Neuronal stem cell (in vitro differentiated cells): ENCODE results near the gene ABCC5.

Experiments used
- DNase-seq: peaks from one replicate; pipeline ENCODE4 v3.0.0-alpha.2; 2013; ENCODE audit warnings: low spot score
- H2AFZ ChIP-seq: one replicate; pipeline ENCODE4 v1.6.1; 2013; ENCODE audit warnings: mild to moderate bottlenecking, low read length, inconsistent platforms
- H2AK5ac ChIP-seq: 2 replicates; pipeline ENCODE4 v1.6.1; 2013; ENCODE audit warnings: low read depth, mild to moderate bottlenecking, inconsistent platforms, low read length, moderate library complexity, mixed read lengths
- H2BK120ac ChIP-seq: 2 replicates; pipeline ENCODE4 v1.6.1; 2013; ENCODE audit warnings: low read depth, mild to moderate bottlenecking, inconsistent platforms, low read length, moderate library complexity, mixed read lengths
- H2BK12ac ChIP-seq: one replicate; pipeline ENCODE4 v1.6.1; 2013; ENCODE audit warnings: low read length, inconsistent platforms
- H2BK15ac ChIP-seq: 2 replicates; pipeline ENCODE4 v1.6.1; 2013; ENCODE audit warnings: mild to moderate bottlenecking, low read length, inconsistent platforms, mixed read lengths
- H2BK5ac ChIP-seq: one replicate; pipeline ENCODE4 v1.6.1; 2013; ENCODE audit warnings: inconsistent platforms, mild to moderate bottlenecking, low read length, moderate library complexity
- H3K14ac ChIP-seq: one replicate; pipeline ENCODE4 v1.6.1; 2013; ENCODE audit warnings: low read length, inconsistent platforms
- H3K18ac ChIP-seq: 2 replicates; pipeline ENCODE4 v1.6.1; 2013; ENCODE audit warnings: low read length, inconsistent platforms
- H3K23ac ChIP-seq: 2 replicates; pipeline ENCODE4 v1.6.1; 2013; ENCODE audit warnings: low read depth, mild to moderate bottlenecking, mixed read lengths, low read length, inconsistent platforms; ENCODE audit not compliant: poor library complexity
- H3K27ac ChIP-seq: replicated peaks from 3 replicates; pipeline ENCODE4 v1.5.1; 2013; ENCODE audit warnings: low read length, inconsistent platforms
- H3K27me3 ChIP-seq, 3 experiments: 2 replicates each; pipeline ENCODE4 v1.6.1; 2013; ENCODE audit warnings: low read length in 3 of 3, mild to moderate bottlenecking in 2 of 3, inconsistent platforms in 1 of 3, low read depth in 1 of 3, mixed read lengths in 1 of 3, moderate library complexity in 1 of 3; ENCODE audit not compliant: control insufficient read depth in 3 of 3, insufficient read depth in 3 of 3
- H3K36me3 ChIP-seq, 2 donors: replicated peaks in 1 of 2; 2 replicates each; pipeline ENCODE4 v1.6.1; 2013; ENCODE audit warnings: low read length in 2 of 2; ENCODE audit not compliant: control insufficient read depth in 2 of 2, insufficient read depth in 2 of 2
- H3K4ac ChIP-seq: 2 replicates; pipeline ENCODE4 v1.6.1; 2013; ENCODE audit warnings: inconsistent platforms, mild to moderate bottlenecking, low read length, moderate library complexity
- H3K4me1 ChIP-seq, 2 donors: 1 replicate in 1 of 2; 2 replicates in 1 of 2; pipeline ENCODE4 v1.6.1; 2013; ENCODE audit warnings: low read length in 2 of 2, low read depth in 1 of 2; ENCODE audit not compliant: control insufficient read depth in 2 of 2, insufficient read depth in 1 of 2
- H3K4me2 ChIP-seq: one replicate; pipeline ENCODE4 v1.6.1; 2013; ENCODE audit warnings: mild to moderate bottlenecking, low read length, inconsistent platforms; ENCODE audit not compliant: insufficient read depth, poor library complexity, severe bottlenecking
- H3K4me3 ChIP-seq, 2 donors: 2 replicates each; pipeline ENCODE4 v1.5.1; 2013; ENCODE audit warnings: low read length in 2 of 2, mild to moderate bottlenecking in 2 of 2, inconsistent platforms in 1 of 2, moderate library complexity in 1 of 2
- H3K79me1 ChIP-seq: one replicate; pipeline ENCODE4 v1.6.1; 2013; ENCODE audit warnings: low read depth, mild to moderate bottlenecking, inconsistent platforms, low read length, moderate library complexity
- H3K9ac ChIP-seq: one replicate; pipeline ENCODE4 v1.6.1; 2013; ENCODE audit warnings: mild to moderate bottlenecking, low read depth, low read length, inconsistent platforms; ENCODE audit not compliant: poor library complexity
- H3K9me3 ChIP-seq, 2 donors: replicated peaks in 1 of 2; 2 replicates each; pipeline versions ENCODE3 to v1.6.1; 2013; ENCODE audit warnings: low read length in 2 of 2, mild to moderate bottlenecking in 2 of 2, inconsistent platforms in 1 of 2, low read depth in 1 of 2, mixed read lengths in 1 of 2, moderate library complexity in 1 of 2; ENCODE audit not compliant: control insufficient read depth in 2 of 2, insufficient read depth in 1 of 2
- H4K8ac ChIP-seq: one replicate; pipeline ENCODE4 v1.6.1; 2013; ENCODE audit warnings: low read depth, mild to moderate bottlenecking, inconsistent platforms, low read length, moderate library complexity
- H4K91ac ChIP-seq: one replicate; pipeline ENCODE4 v1.6.1; 2013; ENCODE audit warnings: low read length, low read depth, mild to moderate bottlenecking, inconsistent platforms; ENCODE audit not compliant: poor library complexity
- WGBS, 2 donors: extraction: QIAGEN DNeasy Blood & Tissue Kit; methylation state at CpG; one replicate each; pipeline ENCODE4 v1.1.7; 2013; ENCODE audit warnings: missing lambda C conversion rate in 2 of 2, mixed read lengths in 1 of 2; ENCODE audit not compliant: insufficient read length in 2 of 2, insufficient replicate concordance in 1 of 2; ENCODE audit errors: extremely low coverage in 2 of 2; 5-methylcytosine and 5-hydroxymethylcytosine counted together

The ABCC5 gene

GRCh38 chr3:183946037-183946436, 71.6 kb downstream of the ABCC5 start:
- Histone ChIP-seq H3K18ac (no peak overlapping the region), H3K23ac (no peak overlapping the region), H3K4me2 (no peak overlapping the region), H4K91ac (no peak overlapping the region), H3K79me1 (no peaks in the 10 kb centered on the region), H3K27me3 (no peaks in the 10 kb centered on the region), H3K4me3 (no peak overlapping the region), H2BK12ac (no peak overlapping the region), H3K9ac (no peak overlapping the region), H3K4me1 (no peaks in the 10 kb centered on the region), H2AFZ (no peak overlapping the region), H3K9me3 (peaks cover 0 to 2% of the 10 kb centered on the region in 2 donors), H2BK15ac (no peak overlapping the region), H2BK120ac (no peak overlapping the region), H3K36me3 (peaks cover 28 to 82% of the 10 kb centered on the region in 2 donors), H2AK5ac (no peak overlapping the region), H3K27ac (no peak overlapping the region), H3K4ac (no peak overlapping the region), H3K14ac (no peak overlapping the region), H4K8ac (no peak overlapping the region), H2BK5ac (no peak overlapping the region)
- no peak for DNase-seq
- no CpG with 5 or more reads among the region's 2 CpGs for WGBS, 2 donors

GRCh38 chr3:183944775-183945174, 72.9 kb downstream of the ABCC5 start:
- H4K91ac ChIP-seq = no peak overlapping the region
- no peaks in the 10 kb centered on the region for H3K27me3 ChIP-seq
- H2BK120ac ChIP-seq = no peak overlapping the region
- no peak overlapping the region for H2BK12ac ChIP-seq
- no peak overlapping the region for H2BK5ac ChIP-seq
- no peak overlapping the region for H3K18ac ChIP-seq
- H2AK5ac ChIP-seq = no peak overlapping the region
- no peaks in the 10 kb centered on the region for H3K4me1 ChIP-seq
- no peak overlapping the region for H3K4me2 ChIP-seq
- no peak overlapping the region for H4K8ac ChIP-seq
- no peak overlapping the region for H2BK15ac ChIP-seq
- no peak overlapping the region for H2AFZ ChIP-seq
- H3K9ac ChIP-seq = no peak overlapping the region
- no peaks in the 10 kb centered on the region for H3K79me1 ChIP-seq
- WGBS, 2 donors = no CpG with 5 or more reads among the region's 5 CpGs
- H3K14ac ChIP-seq = no peak overlapping the region
- peaks cover 0 to 2% of the 10 kb centered on the region in 2 donors for H3K9me3 ChIP-seq
- no peak overlapping the region for H3K23ac ChIP-seq
- peaks cover 27 to 85% of the 10 kb centered on the region in 2 donors for H3K36me3 ChIP-seq
- H3K27ac ChIP-seq = no peak overlapping the region
- DNase-seq = no peak
- H3K4ac ChIP-seq = no peak overlapping the region
- no peak overlapping the region for H3K4me3 ChIP-seq

- H3K9ac ChIP-seq = no peak overlapping the region
- peaks cover 0 to 2% of the 10 kb centered on the region in 2 donors for H3K9me3 ChIP-seq
- H3K4me2 ChIP-seq = no peak overlapping the region
- H2BK5ac ChIP-seq = no peak overlapping the region
- no peak overlapping the region for H2AFZ ChIP-seq
- no peak overlapping the region for H4K91ac ChIP-seq
- no CpG with 5 or more reads among the region's 6 CpGs for whole genome bisulfite sequencing, 2 donors
- no peak overlapping the region for H3K18ac ChIP-seq
- no peak for DNase-seq
- no peak overlapping the region for H3K23ac ChIP-seq
- no peak overlapping the region for H3K4me3 ChIP-seq
- H3K4me1 ChIP-seq = no peaks in the 10 kb centered on the region
- no peaks in the 10 kb centered on the region for H3K27me3 ChIP-seq
- H3K27ac ChIP-seq = no peak overlapping the region
- H2BK12ac ChIP-seq = no peak overlapping the region
- no peaks in the 10 kb centered on the region for H3K79me1 ChIP-seq
- H2AK5ac ChIP-seq = no peak overlapping the region
- no peak overlapping the region for H3K4ac ChIP-seq
- H4K8ac ChIP-seq = no peak overlapping the region
- H3K14ac ChIP-seq = no peak overlapping the region
- peaks cover 24 to 79% of the 10 kb centered on the region in 2 donors for H3K36me3 ChIP-seq
- H2BK15ac ChIP-seq = no peak overlapping the region
- no peak overlapping the region for H2BK120ac ChIP-seq
These were observed 73.9 kb downstream of the ABCC5 start for GRCh38 chr3:183943739-183944138.

DNA sequence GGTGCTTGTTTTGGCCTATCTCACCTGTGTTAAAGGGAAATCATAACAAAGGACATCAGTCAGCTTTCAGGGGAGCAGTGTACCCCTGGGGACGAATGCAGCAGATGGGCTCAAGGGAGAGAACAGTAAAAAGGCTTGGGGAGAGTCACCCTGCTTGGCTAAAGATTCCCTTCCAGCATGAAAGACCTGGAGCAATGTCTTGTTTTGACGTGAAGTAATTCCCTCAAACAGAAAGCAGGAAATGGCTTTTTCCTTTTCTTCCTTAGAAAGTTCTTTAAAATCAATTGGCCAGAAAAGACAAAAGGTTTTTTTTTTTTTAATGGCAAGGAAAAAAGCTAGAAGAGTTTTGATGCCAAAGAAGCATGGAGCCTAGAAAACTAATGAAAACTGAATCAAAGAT, 76.5 kb downstream of the ABCC5 start:
- Histone ChIP-seq H3K27me3 (no peaks in the 10 kb centered on the region), H4K8ac (no peak overlapping the region), H2BK15ac (no peak overlapping the region), H3K4ac (no peak overlapping the region), H2AFZ (no peak overlapping the region), H3K36me3 (peaks cover 26 to 79% of the 10 kb centered on the region in 2 donors), H3K9ac (no peak overlapping the region), H3K4me2 (no peak overlapping the region), H3K79me1 (no peaks in the 10 kb centered on the region), H2BK120ac (no peak overlapping the region), H3K4me3 (no peak overlapping the region), H2AK5ac (no peak overlapping the region), H3K4me1 (no peaks in the 10 kb centered on the region), H2BK5ac (no peak overlapping the region), H2BK12ac (no peak overlapping the region), H3K14ac (no peak overlapping the region), H3K9me3 (no peaks in the 10 kb centered on the region), H4K91ac (no peak overlapping the region), H3K18ac (no peak overlapping the region), H3K27ac (no peak overlapping the region), H3K23ac (no peak overlapping the region)
- DNase-seq = no peak
- no CpG with 5 or more reads among the region's 2 CpGs for WGBS, 2 donors
